Fibroblast of lung (primary cell): ENCODE results near the gene ARHGEF7. TPM values are rescaled to one million over a fixed set of nuclear protein-coding genes. Genes with fewer than 3 reads are reported as not detected.

Experiments
- DNase-seq, 2 donors: peaks; one replicate each; pipeline versions ENCODE4 v3.0.0 to v3.0.0-alpha.2; 2010; ENCODE audit warnings: low read depth in 2 of 2
- H2AFZ ChIP-seq: 2 replicates; pipeline ENCODE4 v1.5.1; 2012; ENCODE audit warnings: low read length, control low read depth, inconsistent platforms
- H3K27ac ChIP-seq: 2 replicates; pipeline ENCODE4 v1.5.1; 2011; ENCODE audit warnings: low read length, control low read depth; ENCODE audit not compliant: insufficient read depth
- H3K27me3 ChIP-seq: 2 replicates; pipeline ENCODE4 v1.5.1; 2011; ENCODE audit warnings: mild to moderate bottlenecking, low read length; ENCODE audit not compliant: control insufficient read depth, insufficient read depth
- H3K36me3 ChIP-seq: 2 replicates; pipeline ENCODE4 v1.5.1; 2011; ENCODE audit warnings: low read length; ENCODE audit not compliant: control insufficient read depth, insufficient read depth
- H3K4me1 ChIP-seq: 2 replicates; pipeline ENCODE4 v1.5.1; 2011; ENCODE audit warnings: low read length; ENCODE audit not compliant: control insufficient read depth, insufficient read depth; ENCODE audit errors: extremely low read depth
- H3K4me2 ChIP-seq: 2 replicates; pipeline ENCODE4 v1.5.1; 2011; ENCODE audit warnings: low read length, control low read depth; ENCODE audit not compliant: insufficient read depth; ENCODE audit errors: extremely low read depth
- H3K4me3 ChIP-seq, 4 experiments: fragments of 200-600 bp in 1 of 4; sonication (generic) in 1 of 4; replicated peaks in 1 of 4; 2 replicates each; pipeline ENCODE4 v1.5.1; 2011 to 2016; ENCODE audit warnings: low read length in 4 of 4, low read depth in 3 of 4, mild to moderate bottlenecking in 3 of 4, control low read depth in 2 of 4, inconsistent platforms in 1 of 4, mixed read lengths in 1 of 4; ENCODE audit not compliant: insufficient read depth in 1 of 4; ENCODE audit errors: control extremely low read depth in 1 of 4
- H3K79me2 ChIP-seq: 2 replicates; pipeline ENCODE4 v1.5.1; 2012; ENCODE audit warnings: mild to moderate bottlenecking, low read length, inconsistent platforms; ENCODE audit not compliant: control insufficient read depth, insufficient read depth
- H3K9ac ChIP-seq: 2 replicates; pipeline ENCODE4 v1.5.1; 2011; ENCODE audit warnings: mild to moderate bottlenecking, low read length, control low read depth; ENCODE audit not compliant: insufficient read depth
- H3K9me3 ChIP-seq: 2 replicates; pipeline ENCODE4 v1.5.1; 2012; ENCODE audit warnings: low read depth, low read length; ENCODE audit not compliant: control insufficient read depth, insufficient read depth
- H4K20me1 ChIP-seq: 2 replicates; pipeline ENCODE4 v1.5.1; 2011; ENCODE audit warnings: low read length; ENCODE audit not compliant: control insufficient read depth, insufficient read depth; ENCODE audit errors: extremely low read depth
- CTCF ChIP-seq, 2 donors: IDR thresholded peaks in 1 of 2; conservative IDR thresholded peaks in 1 of 2; 1 replicate in 1 of 2; 2 replicates in 1 of 2; pipeline ENCODE4 v1.5.1; 2011 to 2012; ENCODE audit warnings: low read length in 2 of 2, control low read depth in 1 of 2, inconsistent platforms in 1 of 2, low read depth in 1 of 2, mild to moderate bottlenecking in 1 of 2
- EZH2 ChIP-seq: IDR thresholded peaks from 2 replicates; pipeline ENCODE4 v1.5.1; 2012; ENCODE audit warnings: low read length, control low read depth, mild to moderate bottlenecking; ENCODE audit errors: missing control alignments
- polyA plus RNA-seq, 2 donors: library from polyadenylated mRNA; depleted of rRNA in 1 of 2; stranded (reverse) in 1 of 2; unstranded in 1 of 2; fragments of >200 nt; gene quantifications; 2 replicates each; pipeline ENCODE4 v1.2.1, GENCODE V29; 2011 to 2012; ENCODE audit warnings: missing spikeins in 1 of 2
- total RNA-seq: library from RNA; depleted of rRNA; stranded (reverse); fragments of >200 nt; gene quantifications from 2 replicates; pipeline ENCODE4 v1.2.1, GENCODE V29; 2014

The ARHGEF7 gene
- total and polyA plus RNA-seq, 2 donors (not counting 1 experiment from before 2014, with no cell fraction given) = 29.1 to 42.8 TPM

DNA sequence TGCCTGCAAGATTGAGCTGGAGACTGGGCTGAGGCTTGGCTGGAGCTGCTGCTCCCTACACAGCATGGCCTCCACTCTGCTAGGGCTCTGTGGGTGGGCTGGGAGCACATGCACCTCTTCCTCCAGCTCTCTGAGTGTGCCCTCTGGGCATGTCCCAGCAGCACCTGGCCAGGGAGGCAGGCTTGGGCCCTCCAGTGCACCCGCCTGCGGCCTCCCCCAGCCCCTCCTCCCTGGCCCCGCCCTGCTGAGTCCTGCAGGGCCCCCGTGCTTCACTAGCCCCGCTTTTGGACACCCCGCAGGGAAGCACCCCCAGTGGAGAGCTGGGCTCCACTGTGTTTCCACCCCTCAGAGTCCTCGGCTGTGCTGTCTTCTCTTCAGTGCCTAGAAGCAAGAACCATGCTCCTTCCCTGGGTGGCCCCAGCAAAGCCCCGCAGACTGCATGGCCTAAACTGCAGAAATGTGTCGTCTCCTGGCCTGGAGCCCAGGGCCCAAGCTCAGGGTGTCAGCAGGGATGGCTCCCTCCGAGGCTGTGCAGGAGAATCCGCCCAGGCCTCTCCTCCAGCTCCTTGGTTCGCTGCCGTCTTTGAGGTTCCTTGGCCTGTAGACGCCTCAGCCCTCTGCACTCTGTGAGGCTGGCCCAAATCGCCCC lies 200.4 kb downstream of the ARHGEF7 start:
- no peaks in the 10 kb centered on the region for H3K36me3 ChIP-seq
- H3K9me3 ChIP-seq = no peaks in the 10 kb centered on the region
- H3K27ac ChIP-seq = no peak overlapping the region
- no peak for TF ChIP-seq CTCF (conservative IDR thresholded peaks at IDR 0.05 in 1 of 2, IDR thresholded peaks at IDR 0.05 in 1 of 2; ENCODE audit: low read depth in 1 of 2, low read length in 2 of 2)
- no peak for TF ChIP-seq EZH2
- no peaks in the 10 kb centered on the region for H3K27me3 ChIP-seq
- H3K9ac ChIP-seq = no peak overlapping the region
- no peaks in the 10 kb centered on the region for H3K79me2 ChIP-seq
- H3K4me2 ChIP-seq = no peak overlapping the region
- no peak overlapping the region for H2AFZ ChIP-seq
- no peak for DNase-seq
- no peaks in the 10 kb centered on the region for H3K4me1 ChIP-seq
- H3K4me3 ChIP-seq = no peak overlapping the region
- H4K20me1 ChIP-seq = no peaks in the 10 kb centered on the region

GRCh38 chr13:111316161-111316730 lies 201.1 kb downstream of the ARHGEF7 start:
- Histone ChIP-seq H3K79me2 (no peaks in the 10 kb centered on the region), H3K27me3 (no peaks in the 10 kb centered on the region), H4K20me1 (no peaks in the 10 kb centered on the region), H3K4me2 (no peak overlapping the region), H3K9me3 (no peaks in the 10 kb centered on the region), H3K36me3 (no peaks in the 10 kb centered on the region), H3K4me3 (no peak overlapping the region), H2AFZ (no peak overlapping the region), H3K4me1 (no peaks in the 10 kb centered on the region), H3K9ac (no peak overlapping the region), H3K27ac (no peak overlapping the region)
- no peak for TF ChIP-seq CTCF (conservative IDR thresholded peaks at IDR 0.05 in 1 of 2, IDR thresholded peaks at IDR 0.05 in 1 of 2; ENCODE audit: low read depth in 1 of 2, low read length in 2 of 2)
- no peak for TF ChIP-seq EZH2
- DNase-seq = no peak

DNA sequence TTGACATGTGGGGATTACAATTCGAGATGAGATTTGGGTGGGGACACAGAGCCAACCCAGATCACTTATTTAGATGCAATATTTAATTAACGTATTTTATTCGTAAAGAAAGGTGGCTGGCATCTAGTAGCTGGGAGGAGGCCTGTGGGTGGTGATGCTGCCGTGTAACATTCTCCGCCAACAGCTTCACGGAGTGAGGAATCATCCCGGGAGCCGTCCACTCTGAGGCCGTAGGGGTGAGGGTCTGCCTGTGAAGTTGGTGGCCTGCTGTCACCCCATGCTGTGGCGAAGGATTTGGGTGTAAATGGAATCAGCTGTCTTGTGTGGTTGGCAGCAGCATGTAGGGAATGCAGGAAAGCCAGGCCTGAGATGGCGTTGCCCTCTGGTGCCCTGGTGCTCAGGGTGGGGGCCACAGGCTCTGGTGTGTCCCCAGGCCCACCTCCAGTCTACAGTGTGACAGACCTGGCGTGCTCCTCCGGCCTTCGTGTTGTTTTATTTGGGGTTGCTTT lies 202.0 kb downstream of the ARHGEF7 start:
- Histone ChIP-seq H3K9ac (no peak overlapping the region), H3K27me3 (no peaks in the 10 kb centered on the region), H3K36me3 (no peaks in the 10 kb centered on the region), H2AFZ (no peak overlapping the region), H4K20me1 (no peaks in the 10 kb centered on the region), H3K27ac (no peak overlapping the region), H3K4me3 (no peak overlapping the region), H3K4me2 (no peak overlapping the region), H3K4me1 (no peaks in the 10 kb centered on the region), H3K9me3 (no peaks in the 10 kb centered on the region), H3K79me2 (no peaks in the 10 kb centered on the region)
- no peak for DNase-seq
- TF ChIP-seq CTCF (conservative IDR thresholded peaks at IDR 0.05 in 1 of 2, IDR thresholded peaks at IDR 0.05 in 1 of 2; ENCODE audit: low read depth in 1 of 2, low read length in 2 of 2) (no peak), EZH2 (no peak)
